Bronchial epithelial cell (primary cell): Measurements from ENCODE around the gene AK1. TPM values are rescaled to one million over a fixed set of nuclear protein-coding genes. Genes with fewer than 3 reads are reported as not detected.
A peak's percentile ranks its signal among the peaks of the same experiment; 100 is the strongest.

Experiments used
- DNase-seq: peaks from one replicate; pipeline ENCODE4 v3.0.0-alpha.2; 2010; ENCODE audit warnings: low read depth
- FAIRE-seq: peaks from 2 replicates; lab custom pipeline; 2011; peaks lifted over from hg19 to GRCh38; lab: Jason Lieb, UNC
- H3K27me3 ChIP-seq: 2 replicates; pipeline ENCODE4 v1.5.1; 2011; ENCODE audit warnings: low read length; ENCODE audit not compliant: control insufficient read depth, insufficient read depth
- H3K36me3 ChIP-seq: 2 replicates; pipeline ENCODE4 v1.5.1; 2011; ENCODE audit warnings: low read length; ENCODE audit not compliant: control insufficient read depth, insufficient read depth
- H3K4me3 ChIP-seq: 2 replicates; pipeline ENCODE4 v1.5.1; 2011; ENCODE audit warnings: mild to moderate bottlenecking, low read depth, low read length, control low read depth
- total RNA-seq: library from RNA; depleted of rRNA; stranded (reverse); fragments of >200 nt; gene quantifications from 2 replicates; pipeline ENCODE4 v1.2.1, GENCODE V29; 2014
- TF ChIP-seq, protein P1 (sequence below): IDR thresholded peaks from 2 replicates; pipeline ENCODE4 v1.5.1; 2011; ENCODE audit warnings: mild to moderate bottlenecking, moderate library complexity, low read length, control low read depth, inconsistent platforms; ENCODE audit not compliant: insufficient read depth, severe bottlenecking

AK1 gene
- total RNA-seq, 1 donor from 2014 or later, result 19.0 TPM

DNA sequence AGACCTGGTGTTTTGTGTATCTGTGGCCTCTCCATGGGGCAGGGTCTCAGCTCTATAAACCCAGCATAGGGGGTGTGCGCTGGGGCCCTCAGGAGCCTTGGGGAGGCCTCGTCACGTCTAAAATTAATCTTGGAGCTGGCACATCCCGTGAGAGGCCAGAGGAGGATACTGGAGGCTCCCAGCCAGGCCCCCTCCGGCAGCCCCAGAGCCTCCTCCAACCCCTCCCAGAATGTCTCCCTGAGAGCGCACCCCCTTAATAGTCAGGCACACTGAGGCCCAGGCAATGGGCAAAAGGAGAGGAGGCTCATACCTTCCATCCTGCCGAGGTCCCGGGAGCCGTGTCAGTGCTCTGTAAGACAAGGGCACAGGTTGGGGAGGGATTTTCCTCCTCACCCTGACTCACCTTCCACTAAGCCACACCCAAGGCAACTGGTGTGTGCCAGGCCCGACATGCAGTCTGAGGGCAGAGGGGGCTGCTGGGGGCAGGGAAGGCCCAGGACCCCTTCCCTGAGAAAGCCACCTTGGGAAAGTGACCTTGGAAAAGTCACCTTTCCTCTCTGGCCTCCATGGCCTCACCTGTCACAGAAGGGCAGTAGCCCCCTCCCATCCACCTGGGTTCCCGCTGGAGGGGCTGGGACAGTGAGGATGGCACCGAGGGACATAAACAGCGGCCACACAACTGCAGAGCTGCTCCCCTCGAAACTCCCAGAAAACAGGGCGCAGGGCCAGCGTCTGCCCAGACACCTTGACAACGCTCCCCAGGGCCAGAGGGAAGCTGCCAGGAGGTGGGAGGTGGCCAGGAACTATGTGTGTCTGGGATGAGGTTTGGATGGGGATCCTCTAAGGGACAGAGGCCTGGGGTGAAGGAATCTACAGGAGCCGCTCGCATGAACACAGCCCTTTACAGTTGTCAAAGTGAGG lies 2.9 kb downstream of the AK1 start:
- FAIRE-seq (no peak), DNase-seq (peak; percentile 70)
- Histone ChIP-seq H3K27me3 (no peaks in the 10 kb centered on the region), H3K36me3 (peaks cover 5% of the 10 kb centered on the region), H3K4me3 (no peak overlapping the region)
- TF ChIP-seq, protein P1, sequence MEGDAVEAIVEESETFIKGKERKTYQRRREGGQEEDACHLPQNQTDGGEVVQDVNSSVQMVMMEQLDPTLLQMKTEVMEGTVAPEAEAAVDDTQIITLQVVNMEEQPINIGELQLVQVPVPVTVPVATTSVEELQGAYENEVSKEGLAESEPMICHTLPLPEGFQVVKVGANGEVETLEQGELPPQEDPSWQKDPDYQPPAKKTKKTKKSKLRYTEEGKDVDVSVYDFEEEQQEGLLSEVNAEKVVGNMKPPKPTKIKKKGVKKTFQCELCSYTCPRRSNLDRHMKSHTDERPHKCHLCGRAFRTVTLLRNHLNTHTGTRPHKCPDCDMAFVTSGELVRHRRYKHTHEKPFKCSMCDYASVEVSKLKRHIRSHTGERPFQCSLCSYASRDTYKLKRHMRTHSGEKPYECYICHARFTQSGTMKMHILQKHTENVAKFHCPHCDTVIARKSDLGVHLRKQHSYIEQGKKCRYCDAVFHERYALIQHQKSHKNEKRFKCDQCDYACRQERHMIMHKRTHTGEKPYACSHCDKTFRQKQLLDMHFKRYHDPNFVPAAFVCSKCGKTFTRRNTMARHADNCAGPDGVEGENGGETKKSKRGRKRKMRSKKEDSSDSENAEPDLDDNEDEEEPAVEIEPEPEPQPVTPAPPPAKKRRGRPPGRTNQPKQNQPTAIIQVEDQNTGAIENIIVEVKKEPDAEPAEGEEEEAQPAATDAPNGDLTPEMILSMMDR, result no peak

DNA sequence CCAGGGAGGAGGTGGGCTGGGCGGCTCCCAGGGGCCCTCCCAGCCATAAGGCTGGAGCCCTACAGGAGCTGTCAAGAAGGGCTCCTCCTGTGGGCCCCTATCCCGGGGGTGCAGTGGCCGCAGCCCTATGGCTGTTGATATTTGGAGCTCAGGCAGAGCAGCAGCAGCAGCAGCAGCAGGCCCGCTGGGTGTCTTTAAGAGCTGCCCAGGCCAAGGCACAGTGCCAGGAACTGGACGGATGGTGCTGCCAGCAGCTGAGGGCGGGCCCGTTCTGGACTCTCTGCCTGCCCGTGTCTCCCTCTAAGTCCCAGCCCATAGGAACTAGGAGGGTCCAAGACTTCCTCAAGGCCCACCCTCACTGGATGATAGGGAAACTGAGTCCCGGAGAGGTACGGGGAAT lies 3.6 kb downstream of the AK1 start:
- FAIRE-seq, result no peak
- no peak for DNase-seq
- H3K4me3 ChIP-seq, result no peak overlapping the region
- TF ChIP-seq, protein P1, result no peak
- peaks cover 5% of the 10 kb centered on the region for H3K36me3 ChIP-seq
- H3K27me3 ChIP-seq, result no peaks in the 10 kb centered on the region

DNA sequence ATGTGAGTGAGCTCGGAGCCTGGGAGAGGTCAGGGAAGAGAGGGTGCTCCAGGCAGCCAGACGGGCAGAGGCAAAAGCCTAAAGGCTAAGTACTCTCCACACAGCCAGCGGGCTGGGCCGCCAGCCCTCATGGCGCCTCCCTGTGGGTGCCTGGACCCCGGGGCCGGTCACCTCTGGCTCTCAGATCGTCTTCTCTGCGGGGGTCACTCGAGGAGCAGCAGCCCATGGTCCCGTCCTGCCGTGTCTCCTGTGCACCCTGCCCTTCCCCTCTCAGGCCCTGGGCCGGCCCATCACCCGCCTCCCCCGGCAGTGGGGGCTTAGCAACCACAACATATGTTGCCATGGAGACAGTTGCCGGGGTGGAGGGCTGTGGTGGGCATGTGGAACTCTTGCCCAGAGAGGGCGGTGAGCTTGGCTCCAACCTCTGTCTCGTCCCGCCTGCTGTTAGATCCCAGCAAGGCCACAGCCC lies 4.2 kb downstream of the AK1 start:
- TF ChIP-seq, protein P1, result no peak
- FAIRE-seq, result no peak

DNA sequence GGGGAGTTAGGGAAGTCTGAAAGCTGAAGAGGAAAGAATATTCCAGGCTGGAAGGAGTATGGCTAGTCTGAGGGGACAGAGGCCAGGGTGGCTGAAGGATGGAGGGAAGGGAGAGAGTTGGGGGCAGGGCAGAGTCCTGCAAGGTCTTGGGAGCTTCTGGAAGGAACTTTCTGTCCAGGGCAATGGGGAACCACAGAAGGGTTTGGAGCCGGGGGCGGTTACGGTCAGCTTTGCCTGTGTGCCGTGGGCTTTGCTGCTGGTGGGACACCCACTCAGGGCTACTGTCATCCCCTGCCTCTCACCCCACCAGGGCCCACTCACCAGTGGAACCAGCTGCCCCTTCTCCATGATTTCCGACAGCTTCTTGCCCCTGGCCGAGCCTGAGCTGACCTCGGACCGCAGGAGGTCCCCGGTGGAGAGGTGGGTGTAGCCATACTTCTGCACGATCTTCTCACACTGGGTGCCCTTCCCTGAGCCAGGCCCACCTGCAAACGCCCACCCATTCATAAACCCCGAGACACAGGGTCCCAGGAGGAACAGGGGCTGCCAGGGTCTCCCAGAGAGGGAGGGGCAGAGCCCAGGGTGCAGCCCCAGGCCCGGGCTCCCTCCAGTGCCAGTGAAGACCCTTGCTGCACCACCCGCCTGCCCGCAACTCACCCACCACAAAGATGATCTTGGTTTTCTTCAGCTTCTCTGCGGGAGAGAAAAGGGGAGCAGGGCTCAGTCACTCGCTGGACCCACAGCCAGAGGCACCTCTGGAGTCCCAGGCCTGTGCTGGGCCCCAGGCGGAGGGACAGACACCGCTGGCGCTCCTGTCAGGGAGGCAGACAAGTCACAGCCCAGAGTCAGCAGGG lies 4.9 kb downstream of the AK1 start:
- Histone ChIP-seq H3K4me3 (no peak overlapping the region), H3K27me3 (no peaks in the 10 kb centered on the region), H3K36me3 (peaks cover 7% of the 10 kb centered on the region)
- DNase-seq (no peak), FAIRE-seq (no peak)
- TF ChIP-seq, protein P1, result no peak

More for the DNA sequence above, 4.2 kb downstream of the AK1 start:
- Histone ChIP-seq H3K4me3 (no peak overlapping the region), H3K36me3 (peaks cover 5% of the 10 kb centered on the region), H3K27me3 (no peaks in the 10 kb centered on the region)
- DNase-seq, result no peak

DNA sequence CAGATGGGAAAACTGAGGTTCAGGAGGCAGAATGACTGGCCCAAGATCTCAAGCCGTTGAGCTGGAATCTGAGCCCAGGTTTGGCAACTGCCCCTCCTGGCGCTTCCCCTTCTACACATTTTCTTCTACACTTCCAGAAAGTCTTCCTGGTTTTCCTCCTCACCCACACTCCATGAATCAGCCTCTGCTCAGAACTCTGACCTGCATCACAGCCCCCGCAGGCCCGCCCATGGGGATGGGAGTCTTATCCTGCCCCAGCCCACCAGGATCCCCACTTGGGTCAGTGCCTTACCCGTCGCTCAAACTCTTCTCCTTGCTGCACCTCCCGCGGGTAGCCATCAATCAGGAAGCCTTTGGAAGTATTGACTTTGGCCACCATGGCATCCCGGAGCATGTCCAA lies 5.9 kb downstream of the AK1 start:
- no peak for FAIRE-seq
- Histone ChIP-seq H3K27me3 (no peaks in the 10 kb centered on the region), H3K36me3 (peaks cover 8% of the 10 kb centered on the region), H3K4me3 (no peak overlapping the region)
- no peak for DNase-seq
- TF ChIP-seq, protein P1, result no peak
